Measurements from ENCODE around the gene JPH3.
"Not testable (repeated sequence)": the region's sequence is repeated elsewhere in the genome, so short reads cannot be mapped to it uniquely, and the experiment has no call there.

The JPH3 gene

GRCh38 chr16:87700406-87701077 lies 98.2 kb downstream of the JPH3 start:
- DNase-seq, result no peak

GRCh38 chr16:87701078-87701460 lies 98.8 kb downstream of the JPH3 start:
- no peak for DNase-seq

GRCh38 chr16:87701505-87701921 lies 99.2 kb downstream of the JPH3 start:
- peak in 2 of 3 experiments; percentile 2 to 4 for DNase-seq

GRCh38 chr16:87702325-87702811 lies 100.1 kb downstream of the JPH3 start:
- DNase-seq, result no peak

GRCh38 chr16:87703071-87703470 lies 100.8 kb downstream of the JPH3 start:
- DNase-seq, result no peak

GRCh38 chr16:87703835-87704375 lies 101.6 kb downstream of the JPH3 start:
- DNase-seq, result no peak

GRCh38 chr16:87704754-87705353 lies 102.5 kb downstream of the JPH3 start:
- DNase-seq, result no peak

GRCh38 chr16:87705771-87706277 lies 103.5 kb downstream of the JPH3 start:
- DNase-seq, result peak; percentile 56 to 93 (median 87)

GRCh38 chr16:87706278-87707000 lies 104.1 kb downstream of the JPH3 start:
- DNase-seq, result peak; percentile 76 to 97 (median 88)

- DNase-seq, result peak in 2 of 3 experiments; percentile 26 to 57
Observed at GRCh38 chr16:87707097-87707496, 104.8 kb downstream of the JPH3 start.

GRCh38 chr16:87707714-87708580 lies 105.6 kb downstream of the JPH3 start:
- no peak for DNase-seq

- no peak for DNase-seq
Observed at GRCh38 chr16:87708881-87709638, 106.8 kb downstream of the JPH3 start.

- no peak for DNase-seq
Observed at GRCh38 chr16:87709677-87710076, 107.4 kb downstream of the JPH3 start.

GRCh38 chr16:87710887-87711286 lies 108.6 kb downstream of the JPH3 start:
- no peak for DNase-seq

GRCh38 chr16:87712184-87712762 lies 110.0 kb downstream of the JPH3 start:
- DNase-seq, result no peak

GRCh38 chr16:87713451-87714229 lies 111.3 kb downstream of the JPH3 start:
- no peak for DNase-seq

GRCh38 chr16:87715231-87715630 lies 112.9 kb downstream of the JPH3 start:
- no peak for DNase-seq

GRCh38 chr16:87715658-87716057 lies 113.3 kb downstream of the JPH3 start:
- DNase-seq, result no peak

GRCh38 chr16:87718831-87719230 lies 116.5 kb downstream of the JPH3 start:
- not testable (repeated sequence) for DNase-seq

- DNase-seq, result no peak
Observed at GRCh38 chr16:87720446-87720845, 118.1 kb downstream of the JPH3 start.

Data from NCI-H1417 (cell line).